ENCODE results near the gene INSR.

Gene INSR

GRCh38 chr19:7137120-7137519, 157.1 kb downstream of the INSR start:
- TF ChIP-seq, protein P1, sequence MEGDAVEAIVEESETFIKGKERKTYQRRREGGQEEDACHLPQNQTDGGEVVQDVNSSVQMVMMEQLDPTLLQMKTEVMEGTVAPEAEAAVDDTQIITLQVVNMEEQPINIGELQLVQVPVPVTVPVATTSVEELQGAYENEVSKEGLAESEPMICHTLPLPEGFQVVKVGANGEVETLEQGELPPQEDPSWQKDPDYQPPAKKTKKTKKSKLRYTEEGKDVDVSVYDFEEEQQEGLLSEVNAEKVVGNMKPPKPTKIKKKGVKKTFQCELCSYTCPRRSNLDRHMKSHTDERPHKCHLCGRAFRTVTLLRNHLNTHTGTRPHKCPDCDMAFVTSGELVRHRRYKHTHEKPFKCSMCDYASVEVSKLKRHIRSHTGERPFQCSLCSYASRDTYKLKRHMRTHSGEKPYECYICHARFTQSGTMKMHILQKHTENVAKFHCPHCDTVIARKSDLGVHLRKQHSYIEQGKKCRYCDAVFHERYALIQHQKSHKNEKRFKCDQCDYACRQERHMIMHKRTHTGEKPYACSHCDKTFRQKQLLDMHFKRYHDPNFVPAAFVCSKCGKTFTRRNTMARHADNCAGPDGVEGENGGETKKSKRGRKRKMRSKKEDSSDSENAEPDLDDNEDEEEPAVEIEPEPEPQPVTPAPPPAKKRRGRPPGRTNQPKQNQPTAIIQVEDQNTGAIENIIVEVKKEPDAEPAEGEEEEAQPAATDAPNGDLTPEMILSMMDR (IDR thresholded peaks at IDR 0.05; ENCODE audit: borderline replicate concordance, extremely low read depth, low read length, poor library complexity, severe bottlenecking): no peak
- TF ChIP-seq EZH2 (IDR thresholded peaks at IDR 0.05; ENCODE audit: borderline replicate concordance, low read depth, low read length, severe bottlenecking): no peak
- peaks cover 18% of the 10 kb centered on the region for H3K36me3 ChIP-seq (ENCODE audit: insufficient read depth, low read length)
- H3K27me3 ChIP-seq (ENCODE audit: insufficient read depth, low read length, poor library complexity): no peaks in the 10 kb centered on the region

GRCh38 chr19:7132054-7132453, 162.2 kb downstream of the INSR start:
- no peak overlapping the region for H3K27ac ChIP-seq (ENCODE audit: low read length)
- H3K9me3 ChIP-seq (ENCODE audit: insufficient read depth, low read length, severe bottlenecking): no peaks in the 10 kb centered on the region
- H3K36me3 ChIP-seq (ENCODE audit: insufficient read depth, low read length): peaks cover 14% of the 10 kb centered on the region
- H2AFZ ChIP-seq (ENCODE audit: low read depth, low read length): no peak overlapping the region
- no peaks in the 10 kb centered on the region for H3K79me2 ChIP-seq (ENCODE audit: insufficient read depth, low read length)
- no peak overlapping the region for H3K4me3 ChIP-seq (ENCODE audit: low read depth in 1 of 2, low read length in 2 of 2)
- no peaks in the 10 kb centered on the region for H3K4me1 ChIP-seq (ENCODE audit: insufficient read depth, low read length)
- H4K20me1 ChIP-seq (ENCODE audit: insufficient read depth, low read length): no peaks in the 10 kb centered on the region
- H3K9ac ChIP-seq (ENCODE audit: low read depth, low read length): no peak overlapping the region
- no peak for ATAC-seq (ENCODE audit: insufficient read depth, low read depth)
- H3K4me2 ChIP-seq (ENCODE audit: insufficient read depth, low read length): no peak overlapping the region
- no peak for TF ChIP-seq EZH2 (IDR thresholded peaks at IDR 0.05; ENCODE audit: borderline replicate concordance, low read depth, low read length, severe bottlenecking)
- TF ChIP-seq, protein P1 (IDR thresholded peaks at IDR 0.05; ENCODE audit: borderline replicate concordance, extremely low read depth, low read length, poor library complexity, severe bottlenecking): no peak
- H3K27me3 ChIP-seq (ENCODE audit: insufficient read depth, low read length, poor library complexity): no peaks in the 10 kb centered on the region
- no peak for DNase-seq

More at GRCh38 chr19:7137120-7137519, 157.1 kb downstream of the INSR start:
- no peak for DNase-seq
- ATAC-seq (ENCODE audit: insufficient read depth, low read depth): no peak
- no peak overlapping the region for H3K4me2 ChIP-seq (ENCODE audit: insufficient read depth, low read length)
- no peaks in the 10 kb centered on the region for H3K4me1 ChIP-seq (ENCODE audit: insufficient read depth, low read length)
- H3K27ac ChIP-seq (ENCODE audit: low read length): no peak overlapping the region
- H4K20me1 ChIP-seq (ENCODE audit: insufficient read depth, low read length): no peaks in the 10 kb centered on the region
- no peaks in the 10 kb centered on the region for H3K9me3 ChIP-seq (ENCODE audit: insufficient read depth, low read length, severe bottlenecking)
- no peak overlapping the region for H3K4me3 ChIP-seq (ENCODE audit: low read depth in 1 of 2, low read length in 2 of 2)
- H3K9ac ChIP-seq (ENCODE audit: low read depth, low read length): no peak overlapping the region
- no peaks in the 10 kb centered on the region for H3K79me2 ChIP-seq (ENCODE audit: insufficient read depth, low read length)
- no peak overlapping the region for H2AFZ ChIP-seq (ENCODE audit: low read depth, low read length)

- Histone ChIP-seq H4K20me1 (ENCODE audit: insufficient read depth, low read length) (no peaks in the 10 kb centered on the region), H3K9ac (ENCODE audit: low read depth, low read length) (no peak overlapping the region), H3K9me3 (ENCODE audit: insufficient read depth, low read length, severe bottlenecking) (peaks cover 5% of the 10 kb centered on the region), H3K79me2 (ENCODE audit: insufficient read depth, low read length) (no peaks in the 10 kb centered on the region), H3K4me3 (ENCODE audit: low read depth in 1 of 2, low read length in 2 of 2) (no peak overlapping the region), H3K4me2 (ENCODE audit: insufficient read depth, low read length) (no peak overlapping the region), H3K36me3 (ENCODE audit: insufficient read depth, low read length) (peaks cover 33% of the 10 kb centered on the region), H2AFZ (ENCODE audit: low read depth, low read length) (no peak overlapping the region), H3K27me3 (ENCODE audit: insufficient read depth, low read length, poor library complexity) (no peaks in the 10 kb centered on the region), H3K4me1 (ENCODE audit: insufficient read depth, low read length) (no peaks in the 10 kb centered on the region), H3K27ac (ENCODE audit: low read length) (no peak overlapping the region)
- no peak for DNase-seq
- TF ChIP-seq, protein P1 (IDR thresholded peaks at IDR 0.05; ENCODE audit: borderline replicate concordance, extremely low read depth, low read length, poor library complexity, severe bottlenecking): no peak
- no peak for TF ChIP-seq EZH2 (IDR thresholded peaks at IDR 0.05; ENCODE audit: borderline replicate concordance, low read depth, low read length, severe bottlenecking)
- ATAC-seq (ENCODE audit: insufficient read depth, low read depth): no peak
Measured at GRCh38 chr19:7130043-7130442, 164.2 kb downstream of the INSR start.

DNA sequence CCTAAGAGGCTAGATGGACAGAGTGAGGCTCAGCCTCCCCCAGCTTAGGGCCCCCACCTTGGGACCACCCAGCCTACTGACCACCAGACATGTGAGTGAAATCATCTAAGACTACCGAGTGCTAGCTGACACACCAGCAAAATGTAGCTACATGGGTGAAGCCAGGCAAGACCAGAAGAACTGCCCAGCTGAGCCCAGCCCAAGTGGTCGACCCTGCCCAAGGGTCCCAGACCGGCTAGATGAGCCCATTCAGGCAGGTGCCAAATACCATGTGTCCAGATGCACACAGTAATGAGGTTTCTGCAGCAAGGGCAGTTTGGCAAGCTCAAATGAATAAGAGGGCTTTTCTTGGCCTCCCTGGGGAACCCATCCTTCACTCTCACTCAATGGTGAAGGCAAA, 168.1 kb downstream of the INSR start:
- no peaks in the 10 kb centered on the region for H3K79me2 ChIP-seq (ENCODE audit: insufficient read depth, low read length)
- TF ChIP-seq, protein P1 (IDR thresholded peaks at IDR 0.05; ENCODE audit: borderline replicate concordance, extremely low read depth, low read length, poor library complexity, severe bottlenecking): no peak
- no peak for TF ChIP-seq EZH2 (IDR thresholded peaks at IDR 0.05; ENCODE audit: borderline replicate concordance, low read depth, low read length, severe bottlenecking)
- H4K20me1 ChIP-seq (ENCODE audit: insufficient read depth, low read length): no peaks in the 10 kb centered on the region
- DNase-seq (no peak), ATAC-seq (ENCODE audit: insufficient read depth, low read depth) (no peak)
- peaks cover 40% of the 10 kb centered on the region for H3K36me3 ChIP-seq (ENCODE audit: insufficient read depth, low read length)
- no peak overlapping the region for H3K4me3 ChIP-seq (ENCODE audit: low read depth in 1 of 2, low read length in 2 of 2)
- no peak overlapping the region for H3K4me2 ChIP-seq (ENCODE audit: insufficient read depth, low read length)
- H2AFZ ChIP-seq (ENCODE audit: low read depth, low read length): no peak overlapping the region
- no peaks in the 10 kb centered on the region for H3K27me3 ChIP-seq (ENCODE audit: insufficient read depth, low read length, poor library complexity)
- no peaks in the 10 kb centered on the region for H3K4me1 ChIP-seq (ENCODE audit: insufficient read depth, low read length)
- no peak overlapping the region for H3K27ac ChIP-seq (ENCODE audit: low read length)
- no peak overlapping the region for H3K9ac ChIP-seq (ENCODE audit: low read depth, low read length)
- peaks cover 5% of the 10 kb centered on the region for H3K9me3 ChIP-seq (ENCODE audit: insufficient read depth, low read length, severe bottlenecking)

Data from DND-41 (cell line).